GM23248 (cell line): ENCODE results near the gene KAZN. TPM values are rescaled to one million over a fixed set of nuclear protein-coding genes. Genes with fewer than 3 reads are reported as not detected.

Source experiments
- DNase-seq: peaks from one replicate; pipeline ENCODE4 v3.0.0-alpha.2; 2015
- H2AFZ ChIP-seq: fragments of 200-600 bp; sonication (generic); 2 replicates; pipeline ENCODE4 v1.6.1; 2016; ENCODE audit warnings: antibody characterized with exemption
- H3F3A ChIP-seq: fragments of 200-600 bp; sonication (generic); 2 replicates; pipeline ENCODE4 v1.6.1; 2016; ENCODE audit warnings: mild to moderate bottlenecking, antibody characterized with exemption, mixed run types; ENCODE audit not compliant: insufficient read depth
- H3K27ac ChIP-seq: fragments of 200-600 bp; sonication (generic); 2 replicates; pipeline ENCODE4 v1.5.1; 2016; ENCODE audit warnings: mild to moderate bottlenecking
- H3K27me3 ChIP-seq: fragments of 200-600 bp; sonication (generic); replicated peaks from 2 replicates; pipeline ENCODE4 v1.6.1; 2016; ENCODE audit warnings: mild to moderate bottlenecking; ENCODE audit not compliant: insufficient read depth
- H3K36me3 ChIP-seq: fragments of 200-600 bp; sonication (generic); 2 replicates; pipeline ENCODE4 v1.6.1; 2016; ENCODE audit warnings: low read depth, mild to moderate bottlenecking
- H3K4me1 ChIP-seq: fragments of 200-600 bp; sonication (generic); 2 replicates; pipeline ENCODE4 v1.6.1; 2016; ENCODE audit warnings: mild to moderate bottlenecking; ENCODE audit not compliant: insufficient read depth
- H3K4me2 ChIP-seq: fragments of 200-600 bp; sonication (generic); one replicate; pipeline ENCODE4 v1.6.1; 2016; ENCODE audit warnings: mild to moderate bottlenecking; ENCODE audit not compliant: unreplicated experiment
- H3K4me3 ChIP-seq: fragments of 200-600 bp; sonication (generic); 2 replicates; pipeline ENCODE4 v1.5.1; 2016; ENCODE audit warnings: mild to moderate bottlenecking
- H3K79me2 ChIP-seq: fragments of 200-600 bp; sonication (generic); 2 replicates; pipeline ENCODE4 v1.6.1; 2016; ENCODE audit warnings: mild to moderate bottlenecking; ENCODE audit not compliant: insufficient read depth
- H3K9ac ChIP-seq: fragments of 200-600 bp; sonication (generic); 2 replicates; pipeline ENCODE4 v1.6.1; 2016; ENCODE audit warnings: mild to moderate bottlenecking
- H3K9me2 ChIP-seq: fragments of 200-600 bp; sonication (generic); 2 replicates; pipeline ENCODE4 v1.6.1; 2016; ENCODE audit warnings: mixed run types, mild to moderate bottlenecking, moderate library complexity; ENCODE audit not compliant: insufficient read depth
- H3K9me3 ChIP-seq: fragments of 200-600 bp; sonication (generic); one replicate; pipeline ENCODE4 v1.6.1; 2017; ENCODE audit warnings: low read depth
- H4K20me1 ChIP-seq: fragments of 200-600 bp; sonication (generic); 2 replicates; pipeline ENCODE4 v1.6.0; 2016; ENCODE audit not compliant: insufficient read depth
- EZH2 ChIP-seq: fragments of 200-600 bp; sonication (generic); IDR thresholded peaks from 2 replicates; pipeline ENCODE4 v1.6.1; 2018; ENCODE audit warnings: antibody characterized with exemption, mild to moderate bottlenecking; ENCODE audit not compliant: insufficient read depth, poor library complexity, severe bottlenecking
- EZH2phosphoT487 ChIP-seq: fragments of 200-600 bp; sonication (generic); IDR thresholded peaks from 2 replicates; pipeline ENCODE4 v1.6.1; 2018; ENCODE audit warnings: antibody characterized with exemption, moderate library complexity, mild to moderate bottlenecking, low read depth; ENCODE audit not compliant: insufficient read depth
- WGBS, 2 experiments: methylation state at CpG; one replicate each; pipeline ENCODE4 v1.1.6; 2015 to 2017; ENCODE audit warnings: low lambda C conversion rate in 2 of 2, low coverage in 1 of 2; ENCODE audit errors: missing lambda C conversion rate in 2 of 2; 5-methylcytosine and 5-hydroxymethylcytosine counted together
- in situ Hi-C: fragments of 300-500 bp; cut with MboI; formaldehyde crosslinking; loops from 2 replicates; pipeline ENCODE4 v1.15.0; 2020
- polyA plus RNA-seq: library from polyadenylated mRNA; unstranded; fragments of >200 nt; fragmentation: Nextera tagmentation; extraction: Ambion mirVana; gene quantifications from 2 replicates; pipeline ENCODE4 v1.2.1, GENCODE V29; 2016
- total RNA-seq: library from RNA; depleted of rRNA; stranded (reverse); fragments of >200 nt; shearing (Covaris generic); gene quantifications from 2 replicates; pipeline ENCODE4 v1.2.3, GENCODE V29; 2014

The KAZN gene
- total and polyA plus RNA-seq, 2 experiments from 2014 or later = 4.9 to 7.2 TPM

DNA sequence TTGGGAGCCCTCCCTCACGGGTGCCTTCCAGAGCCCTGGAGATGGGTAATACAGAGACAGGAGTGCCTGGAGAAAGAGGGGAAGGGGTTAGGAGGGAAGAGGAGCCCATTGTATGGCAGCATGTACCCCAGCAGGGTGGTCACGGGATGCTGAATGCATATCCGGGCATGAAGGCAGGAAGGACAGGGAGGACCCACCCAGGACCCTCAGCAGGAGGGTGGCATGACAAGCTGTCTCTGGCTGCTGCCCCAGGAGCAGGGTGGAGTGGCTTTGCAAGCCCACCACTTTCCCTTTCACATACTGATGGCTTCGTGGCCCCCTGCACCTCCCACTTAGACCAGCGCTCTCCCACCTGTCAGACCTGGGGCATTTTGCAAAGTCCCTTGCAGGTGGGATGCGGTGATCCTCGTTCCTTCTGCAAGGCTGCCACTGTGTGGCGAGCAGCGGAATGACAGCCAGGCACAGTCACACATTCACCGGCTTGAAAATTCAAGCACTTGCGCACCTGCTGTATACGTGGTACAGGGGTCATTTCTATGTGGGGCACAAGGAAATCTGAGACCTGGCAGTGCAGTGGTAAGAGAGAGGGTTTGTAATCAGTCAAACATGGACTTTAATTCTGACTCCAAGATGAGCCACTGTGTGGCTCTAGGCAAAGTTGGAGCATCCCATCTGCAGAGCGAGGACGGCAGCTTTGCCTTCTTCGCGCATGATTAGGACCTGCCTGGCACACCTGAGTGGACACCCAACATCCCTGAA, 501.8 kb downstream of the KAZN start:
- H2AFZ ChIP-seq = no peak overlapping the region
- WGBS, 2 experiments = 13 to 15% methylated on average over 16 of the region's 16 CpGs

GRCh38 chr1:15100880-15101760, 502.6 kb downstream of the KAZN start:
- Histone ChIP-seq H3K9me2 (no peaks in the 10 kb centered on the region), H3K9ac (no peak overlapping the region), H3F3A (no peaks in the 10 kb centered on the region), H3K27me3 (0 out of 2 replicates have a peak, but pooled peaks cover 6% of the 10 kb centered on the region), H3K36me3 (no peaks in the 10 kb centered on the region), H3K4me3 (no peak overlapping the region), H3K79me2 (no peaks in the 10 kb centered on the region), H3K4me2 (no peak overlapping the region), H3K27ac (no peak overlapping the region), H4K20me1 (no peaks in the 10 kb centered on the region), H3K9me3 (peaks cover 3% of the 10 kb centered on the region), H2AFZ (no peak overlapping the region), H3K4me1 (no peaks in the 10 kb centered on the region)
- TF ChIP-seq EZH2phosphoT487 (no peak), EZH2 (no peak)
- DNase-seq = no peak
- WGBS, 2 experiments = 63 to 64% methylated on average over 17 to 21 of the region's 21 CpGs
- in situ Hi-C loops = no loop called here

More for the DNA sequence above, 501.8 kb downstream of the KAZN start:
- Histone ChIP-seq H3K27ac (no peak overlapping the region), H3K4me3 (no peak overlapping the region), H3K4me1 (no peaks in the 10 kb centered on the region), H4K20me1 (no peaks in the 10 kb centered on the region), H3K9me2 (no peaks in the 10 kb centered on the region), H3K79me2 (no peaks in the 10 kb centered on the region), H3K27me3 (0 out of 2 replicates have a peak, but pooled peaks cover 6% of the 10 kb centered on the region), H3F3A (no peaks in the 10 kb centered on the region), H3K9ac (no peak overlapping the region), H3K36me3 (no peaks in the 10 kb centered on the region), H3K4me2 (no peak overlapping the region), H3K9me3 (peaks cover 3% of the 10 kb centered on the region)
- peak; percentile 60 for DNase-seq
- TF ChIP-seq EZH2phosphoT487 = no peak
- TF ChIP-seq EZH2 = no peak
- in situ Hi-C loops = no loop called here

- H3K4me1 ChIP-seq = no peaks in the 10 kb centered on the region
- no peaks in the 10 kb centered on the region for H3K9me2 ChIP-seq
- no peaks in the 10 kb centered on the region for H4K20me1 ChIP-seq
- H3K79me2 ChIP-seq = no peaks in the 10 kb centered on the region
- H3K4me3 ChIP-seq = no peak overlapping the region
- H3K9ac ChIP-seq = no peak overlapping the region
- no peaks in the 10 kb centered on the region for H3F3A ChIP-seq
- H3K27me3 ChIP-seq = 0 out of 2 replicates have a peak, but pooled peaks cover 6% of the 10 kb centered on the region
- WGBS, 2 experiments = 49 to 52% methylated on average over 4 of the region's 4 CpGs
- H3K36me3 ChIP-seq = no peaks in the 10 kb centered on the region
- in situ Hi-C loops = no loop called here
- peaks cover 3% of the 10 kb centered on the region for H3K9me3 ChIP-seq
- DNase-seq = no peak
- no peak overlapping the region for H2AFZ ChIP-seq
- TF ChIP-seq EZH2phosphoT487 = no peak
- no peak for TF ChIP-seq EZH2
- H3K27ac ChIP-seq = no peak overlapping the region
- H3K4me2 ChIP-seq = no peak overlapping the region
Measured at GRCh38 chr1:15101801-15102200, 503.3 kb downstream of the KAZN start.

GRCh38 chr1:15102646-15103045, 504.2 kb downstream of the KAZN start:
- no peaks in the 10 kb centered on the region for H3K4me1 ChIP-seq
- H3K9me3 ChIP-seq = peaks cover 3% of the 10 kb centered on the region
- TF ChIP-seq EZH2phosphoT487 = no peak
- TF ChIP-seq EZH2 = no peak
- WGBS, 2 experiments = 82 to 88% methylated on average over 9 of the region's 9 CpGs
- H2AFZ ChIP-seq = no peak overlapping the region
- in situ Hi-C loops = no loop called here
- no peaks in the 10 kb centered on the region for H3F3A ChIP-seq
- H4K20me1 ChIP-seq = no peaks in the 10 kb centered on the region
- no peaks in the 10 kb centered on the region for H3K79me2 ChIP-seq
- no peak overlapping the region for H3K9ac ChIP-seq
- H3K4me3 ChIP-seq = no peak overlapping the region
- H3K9me2 ChIP-seq = no peaks in the 10 kb centered on the region
- no peak overlapping the region for H3K4me2 ChIP-seq
- no peak overlapping the region for H3K27ac ChIP-seq
- no peak for DNase-seq
- no peaks in the 10 kb centered on the region for H3K36me3 ChIP-seq
- H3K27me3 ChIP-seq = 0 out of 2 replicates have a peak, but pooled peaks cover 6% of the 10 kb centered on the region
